Common myeloid progenitor, CD34-positive (primary cell): Measurements from ENCODE around the gene FCN3.

Source experiments
- CTCF ChIA-PET: fragments of 350-600 bp; sonication (Branson Sonifier 250); formaldehyde crosslinking; loops from one replicate; lab custom pipeline; 2021; ENCODE audit warnings: antibody characterized with exemption; lab: Charles Lee
- POLR2A ChIA-PET: fragments of 350-600 bp; sonication (Branson Sonifier 250); formaldehyde crosslinking; loops from one replicate; lab custom pipeline; 2021; ENCODE audit warnings: antibody characterized with exemption; lab: Charles Lee
- DNase-seq, 3 donors: peaks; one replicate each; pipeline versions ENCODE4 v3.0.0 to v3.0.0-alpha.2; 2013
- H3K27ac ChIP-seq, 2 experiments: 1 replicate in 1 of 2; 2 replicates in 1 of 2; pipeline ENCODE4 v1.7.0; 2013; ENCODE audit warnings: inconsistent platforms in 2 of 2, low read length in 2 of 2, mild to moderate bottlenecking in 2 of 2, low read depth in 1 of 2, moderate library complexity in 1 of 2; ENCODE audit not compliant: severe bottlenecking in 2 of 2, insufficient read depth in 1 of 2, poor library complexity in 1 of 2
- H3K27me3 ChIP-seq, 5 experiments: replicated peaks in 2 of 5; 1 replicate in 3 of 5; 2 replicates in 2 of 5; pipeline versions ENCODE4 v1.6.1 to v1.7.0; 2013; ENCODE audit warnings: low read length in 4 of 5, mild to moderate bottlenecking in 2 of 5, moderate library complexity in 2 of 5, inconsistent platforms in 1 of 5; ENCODE audit not compliant: insufficient read depth in 5 of 5, control insufficient read depth in 4 of 5
- H3K36me3 ChIP-seq, 4 experiments: 1 replicate in 2 of 4; 2 replicates in 2 of 4; pipeline versions ENCODE4 v1.6.1 to v1.7.0; 2013; ENCODE audit warnings: low read length in 3 of 4, control low read depth in 1 of 4, mild to moderate bottlenecking in 1 of 4; ENCODE audit not compliant: control insufficient read depth in 4 of 4, insufficient read depth in 4 of 4
- H3K4me1 ChIP-seq, 4 experiments: 1 replicate in 3 of 4; 2 replicates in 1 of 4; pipeline versions ENCODE4 v1.6.1 to v1.7.1; 2013; ENCODE audit warnings: low read length in 3 of 4, mild to moderate bottlenecking in 3 of 4, control low read depth in 1 of 4, inconsistent platforms in 1 of 4, moderate library complexity in 1 of 4; ENCODE audit not compliant: control insufficient read depth in 4 of 4, insufficient read depth in 4 of 4; ENCODE audit errors: control extremely low read depth in 1 of 4
- H3K4me3 ChIP-seq, 7 experiments: 1 replicate in 4 of 7; 2 replicates in 3 of 7; pipeline versions ENCODE4 v1.5.1 to v1.7.0; 2013; ENCODE audit warnings: mild to moderate bottlenecking in 7 of 7, low read length in 6 of 7, moderate library complexity in 6 of 7, inconsistent platforms in 2 of 7, low read depth in 2 of 7, control low read depth in 1 of 7; ENCODE audit not compliant: insufficient read depth in 4 of 7, control insufficient read depth in 1 of 7; ENCODE audit errors: extremely low read depth in 1 of 7
- H3K9me3 ChIP-seq, 5 experiments: 1 replicate in 4 of 5; 2 replicates in 1 of 5; pipeline versions ENCODE4 v1.6.1 to v1.7.1; 2013; ENCODE audit warnings: low read length in 4 of 5, mild to moderate bottlenecking in 2 of 5, inconsistent platforms in 1 of 5, low read depth in 1 of 5, moderate library complexity in 1 of 5; ENCODE audit not compliant: control insufficient read depth in 4 of 5, insufficient read depth in 2 of 5; ENCODE audit errors: control extremely low read depth in 1 of 5
- WGBS: methylation state at CpG from one replicate; pipeline ENCODE4 v1.1.5; 2013; ENCODE audit not compliant: insufficient coverage; 5-methylcytosine and 5-hydroxymethylcytosine counted together

FCN3 gene

GRCh38 chr1:27333717-27334279 lies 40.8 kb downstream of the FCN3 start:
- ChIA-PET CTCF (interaction anchor here (0.9 to 4.3 kb wide), 14 partner anchors 10 to 329 kb away, joined by 3 to 53 read pairs (median 6); no protein-coding TSS in a partner anchor), POLR2A (no interaction called here)
- Histone ChIP-seq H3K27me3 (no peaks in the 10 kb centered on the region), H3K9me3 (no peaks in the 10 kb centered on the region), H3K27ac (no peak overlapping the region), H3K4me3 (no peak overlapping the region), H3K4me1 (peaks cover 0 to under 1% (median 0%) of the 10 kb centered on the region in 4 experiments), H3K36me3 (peaks cover 7 to 73% (median 56%) of the 10 kb centered on the region in 4 experiments)
- DNase-seq = no peak
- whole genome bisulfite sequencing = 92% methylated on average over 17 of the region's 17 CpGs

- CTCF ChIA-PET = interaction anchor here (0.7 to 4.3 kb wide), 24 partner anchors 9 to 274 kb away, joined by 3 to 53 read pairs (median 4); partner anchors contain the start of gene SYTL1
- POLR2A ChIA-PET = interaction anchor here (0.7 to 0.9 kb wide), 2 partner anchors 10 to 58 kb away, joined by 3 read pairs; no protein-coding TSS in a partner anchor
- H3K4me3 ChIP-seq = no peak overlapping the region
- WGBS = 95% methylated on average over 9 of the region's 11 CpGs
- H3K9me3 ChIP-seq = no peaks in the 10 kb centered on the region
- H3K27ac ChIP-seq = no peak overlapping the region
- no peaks in the 10 kb centered on the region for H3K27me3 ChIP-seq
- no peaks in the 10 kb centered on the region for H3K4me1 ChIP-seq
- peaks cover 7 to 82% (median 63%) of the 10 kb centered on the region in 4 experiments for H3K36me3 ChIP-seq
- peak in 2 of 3 donors; percentile 64 for DNase-seq
Measured at GRCh38 chr1:27332536-27333281, 41.9 kb downstream of the FCN3 start.

GRCh38 chr1:27331922-27332321 lies 42.7 kb downstream of the FCN3 start:
- WGBS = 100% methylated on average over 4 of the region's 5 CpGs
- CTCF ChIA-PET = interaction anchor here (0.8 to 4.3 kb wide), 14 partner anchors 8 to 275 kb away, joined by 3 to 53 read pairs (median 6); partner anchors contain the start of gene SYTL1
- H3K36me3 ChIP-seq = peaks cover 7 to 86% (median 67%) of the 10 kb centered on the region in 4 experiments

GRCh38 chr1:27331426-27331825 lies 43.2 kb downstream of the FCN3 start:
- WGBS = 100% methylated on average over 3 of the region's 3 CpGs

More at GRCh38 chr1:27331922-27332321, 42.7 kb downstream of the FCN3 start:
- Histone ChIP-seq H3K4me3 (no peak overlapping the region), H3K27ac (no peak overlapping the region), H3K4me1 (no peaks in the 10 kb centered on the region), H3K9me3 (no peaks in the 10 kb centered on the region), H3K27me3 (no peaks in the 10 kb centered on the region)
- no peak for DNase-seq
- POLR2A ChIA-PET = interaction anchor here (0.7 to 0.9 kb wide), 2 partner anchors 10 to 59 kb away, joined by 3 read pairs; no protein-coding TSS in a partner anchor

GRCh38 chr1:27330786-27331185 lies 43.8 kb downstream of the FCN3 start:
- Histone ChIP-seq H3K9me3 (no peaks in the 10 kb centered on the region), H3K4me1 (no peaks in the 10 kb centered on the region), H3K4me3 (no peak overlapping the region), H3K27ac (no peak overlapping the region), H3K27me3 (no peaks in the 10 kb centered on the region), H3K36me3 (peaks cover 10 to 80% (median 66%) of the 10 kb centered on the region in 4 experiments)
- DNase-seq = no peak
- ChIA-PET CTCF (interaction anchor here (0.6 to 1.2 kb wide), 3 partner anchors 15 to 72 kb away, joined by 3 to 4 read pairs (median 3); no protein-coding TSS in a partner anchor), POLR2A (no interaction called here)
- whole genome bisulfite sequencing = 100% methylated on average over 6 of the region's 8 CpGs

More at GRCh38 chr1:27331426-27331825, 43.2 kb downstream of the FCN3 start:
- H3K27ac ChIP-seq = no peak overlapping the region
- POLR2A ChIA-PET = no interaction called here
- H3K4me1 ChIP-seq = no peaks in the 10 kb centered on the region
- no peak overlapping the region for H3K4me3 ChIP-seq
- no peaks in the 10 kb centered on the region for H3K9me3 ChIP-seq
- no peaks in the 10 kb centered on the region for H3K27me3 ChIP-seq
- CTCF ChIA-PET = interaction anchor here (1.7 to 4.3 kb wide), 4 partner anchors 8 to 65 kb away, joined by 5 to 53 read pairs (median 22); no protein-coding TSS in a partner anchor
- no peak for DNase-seq
- peaks cover 10 to 83% (median 67%) of the 10 kb centered on the region in 4 experiments for H3K36me3 ChIP-seq

GRCh38 chr1:27327964-27328363 lies 46.7 kb downstream of the FCN3 start:
- Histone ChIP-seq H3K4me1 (peaks cover 5 to 9% (median 7%) of the 10 kb centered on the region in 4 experiments), H3K9me3 (no peaks in the 10 kb centered on the region), H3K27me3 (no peaks in the 10 kb centered on the region), H3K36me3 (peaks cover 9 to 69% (median 57%) of the 10 kb centered on the region in 4 experiments), H3K4me3 (no peak overlapping the region), H3K27ac (no peak overlapping the region)
- ChIA-PET POLR2A (no interaction called here), CTCF (interaction anchor here (0.7 to 3.5 kb wide), 11 partner anchors 8 to 279 kb away, joined by 3 to 13 read pairs (median 5); partner anchors contain the start of genes AHDC1 and SYTL1)
- no peak for DNase-seq
- WGBS = 98% methylated on average over 4 of the region's 5 CpGs
